ENCODE measurements around the gene BHLHA15. TPM values are rescaled to one million over a fixed set of nuclear protein-coding genes. Genes with fewer than 3 reads are reported as not detected.

BHLHA15 gene
- total RNA-seq, 1 donor from 2014 or later: 0.34 TPM

DNA sequence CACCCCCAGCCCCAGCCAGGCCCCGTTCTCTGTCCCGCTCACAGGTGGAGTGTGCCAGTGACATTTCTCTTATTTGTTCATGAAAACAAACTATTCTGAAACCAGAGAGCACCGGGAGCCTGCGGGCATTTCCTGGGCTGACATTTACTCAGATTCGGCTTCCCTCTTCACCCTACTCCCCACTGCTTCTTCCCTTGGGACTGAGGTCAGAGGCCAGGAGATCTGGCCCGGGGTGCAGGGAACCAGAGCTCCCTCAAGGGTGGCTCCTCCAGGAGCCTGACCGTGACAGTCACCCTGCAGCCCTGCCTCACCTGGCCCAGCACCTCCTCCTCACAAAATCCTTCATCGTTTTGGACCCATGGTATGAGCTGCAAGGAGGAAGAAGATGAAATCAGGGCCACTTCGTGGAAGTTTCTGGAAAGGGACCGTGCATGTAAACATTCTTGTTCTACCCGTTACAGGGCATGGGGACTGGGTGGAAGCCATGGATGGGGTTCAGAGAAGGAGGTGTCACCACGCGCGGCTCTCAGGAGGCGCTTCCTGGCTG, 12.2 kb downstream of the BHLHA15 start:
- intact Hi-C loops (cut with micrococcal nuclease): no loop called here

DNA sequence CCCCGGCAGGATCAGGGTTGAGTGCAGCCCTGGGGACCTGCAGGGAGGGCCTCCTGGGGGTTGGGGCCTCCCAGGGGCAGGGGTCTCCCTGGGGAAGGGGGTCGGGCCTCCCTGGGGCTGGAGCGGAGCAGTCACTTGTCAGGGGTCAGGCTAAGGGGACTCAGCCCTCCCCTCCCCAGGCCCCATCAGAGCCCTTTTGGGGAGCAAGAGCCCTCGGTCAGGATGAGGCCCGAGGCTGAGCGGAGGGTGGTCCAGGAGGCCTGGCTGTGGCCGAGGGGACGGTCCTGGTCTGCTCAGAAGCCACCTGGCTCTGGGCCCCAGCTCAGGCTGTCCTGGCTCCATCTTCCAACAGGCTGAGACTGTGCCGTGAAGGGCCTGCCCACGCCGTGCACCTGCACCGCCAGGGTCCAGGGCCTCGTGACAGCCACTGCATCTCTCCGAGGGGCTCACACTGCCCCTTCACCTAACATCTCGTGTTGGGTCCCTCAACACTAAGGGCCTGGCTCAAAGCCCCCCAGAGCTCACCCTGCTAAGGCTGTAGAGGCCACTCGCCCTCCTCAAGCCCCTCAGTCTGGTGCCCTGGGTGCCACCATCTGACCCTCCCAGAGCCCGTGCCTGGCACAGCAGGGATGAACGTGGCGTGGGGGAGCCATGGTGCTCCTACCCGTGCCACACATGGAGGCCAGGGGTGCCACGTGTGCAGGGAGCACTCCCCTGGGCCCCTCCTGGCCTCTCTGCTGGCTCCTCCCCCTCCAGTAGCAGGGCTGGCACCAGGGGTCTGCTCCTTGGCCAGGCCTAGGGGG, 12.9 kb downstream of the BHLHA15 start:
- intact Hi-C loops (cut with micrococcal nuclease): no loop called here

DNA sequence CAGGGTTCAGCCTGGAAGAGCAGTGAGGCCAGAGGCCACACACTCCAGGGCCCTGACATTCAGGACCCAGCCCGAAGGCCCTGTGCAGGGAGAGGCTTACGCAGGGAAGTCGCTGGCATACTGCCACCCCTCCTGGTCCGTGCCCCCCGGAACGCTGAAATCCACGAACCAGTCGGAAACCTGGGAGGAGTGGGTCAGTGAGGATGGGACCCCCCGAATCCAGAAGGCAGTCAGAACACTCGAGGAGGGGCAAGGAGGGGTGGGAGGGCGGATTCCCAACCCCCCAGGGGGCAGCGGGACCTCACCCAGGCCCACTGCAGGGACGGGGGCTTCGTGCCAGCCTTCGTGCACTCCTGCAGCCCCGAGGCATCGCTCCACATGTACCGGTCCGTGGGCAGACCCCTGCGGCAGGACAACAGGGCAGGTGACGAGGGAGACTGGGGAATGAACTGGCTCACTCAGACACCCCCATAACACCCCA, 13.5 kb downstream of the BHLHA15 start:
- intact Hi-C loops (cut with micrococcal nuclease): no loop called here

DNA sequence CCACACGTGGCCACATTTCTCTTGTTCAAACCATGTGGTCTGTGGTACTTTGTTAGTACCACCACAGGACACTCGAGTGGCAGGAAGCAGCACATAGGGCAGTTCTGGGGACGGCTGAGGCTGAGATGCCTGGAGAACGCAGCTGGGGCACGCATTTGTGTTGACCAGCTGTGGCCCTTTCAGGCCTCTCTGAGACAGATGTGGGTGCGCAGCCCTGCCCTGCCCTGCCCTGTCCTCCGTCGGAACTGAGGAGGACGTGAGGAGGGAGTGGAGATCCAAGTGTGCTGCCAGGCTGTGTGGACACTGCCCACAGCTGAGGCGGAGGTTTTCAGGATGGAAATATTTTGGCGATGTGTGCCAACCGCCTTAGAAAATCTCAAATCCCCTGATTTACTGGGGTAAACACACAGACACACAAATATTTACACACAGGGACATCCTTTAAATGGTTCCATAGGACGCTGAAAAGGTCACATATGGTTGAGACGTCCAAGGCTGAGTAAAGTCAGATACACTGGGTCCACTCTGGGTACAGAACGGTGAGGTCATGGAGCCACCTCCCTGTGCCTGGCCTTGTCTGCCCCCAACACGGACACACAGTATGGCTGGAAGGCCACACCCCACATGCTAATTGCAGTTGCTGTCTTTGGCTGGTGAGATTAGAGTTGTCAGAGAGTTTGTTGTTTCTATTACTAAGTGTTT, 14.8 kb downstream of the BHLHA15 start:
- intact Hi-C loops (cut with micrococcal nuclease): no loop called here

DNA sequence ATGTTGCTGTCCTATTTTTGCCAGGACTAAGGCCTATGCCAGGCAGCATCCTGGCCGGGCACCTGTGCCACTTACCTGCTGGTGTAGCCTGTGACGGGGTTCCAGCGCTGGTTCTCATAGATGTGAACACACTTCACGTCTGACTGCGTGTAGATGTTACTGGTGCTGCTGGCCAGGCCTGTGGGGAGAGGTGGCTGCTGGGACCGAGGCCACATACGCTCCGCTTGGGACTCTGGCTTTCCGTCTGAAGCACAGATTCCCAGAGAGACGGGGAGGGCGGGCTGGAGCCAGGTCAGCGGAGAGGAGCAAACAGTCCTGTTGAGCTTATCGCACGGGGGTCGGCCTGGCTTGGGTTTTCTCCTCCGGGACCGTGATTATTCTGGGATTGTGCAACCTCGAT, 16.7 kb downstream of the BHLHA15 start:
- intact Hi-C loops (cut with micrococcal nuclease): no loop called here

DNA sequence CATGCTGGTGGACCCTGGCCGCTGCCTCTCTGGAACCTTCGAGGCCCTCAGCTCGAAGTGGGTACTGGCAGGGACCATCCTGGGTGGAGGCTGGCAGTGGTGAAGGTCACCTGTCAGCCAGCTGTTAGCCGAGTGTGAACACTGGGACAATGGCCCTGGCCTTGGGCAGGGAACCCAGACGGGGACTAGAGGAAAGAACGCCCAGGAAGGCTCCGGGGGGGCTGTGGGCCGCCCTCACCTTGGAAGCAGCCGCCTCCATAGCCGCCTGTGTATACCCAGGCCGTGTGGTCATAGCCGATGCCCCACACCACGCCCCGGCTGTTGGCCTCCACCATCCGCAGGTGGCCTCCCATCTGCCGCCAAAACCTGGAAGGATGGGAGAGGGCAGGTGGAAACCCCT, 17.6 kb downstream of the BHLHA15 start:
- intact Hi-C loops (cut with micrococcal nuclease): no loop called here

DNA sequence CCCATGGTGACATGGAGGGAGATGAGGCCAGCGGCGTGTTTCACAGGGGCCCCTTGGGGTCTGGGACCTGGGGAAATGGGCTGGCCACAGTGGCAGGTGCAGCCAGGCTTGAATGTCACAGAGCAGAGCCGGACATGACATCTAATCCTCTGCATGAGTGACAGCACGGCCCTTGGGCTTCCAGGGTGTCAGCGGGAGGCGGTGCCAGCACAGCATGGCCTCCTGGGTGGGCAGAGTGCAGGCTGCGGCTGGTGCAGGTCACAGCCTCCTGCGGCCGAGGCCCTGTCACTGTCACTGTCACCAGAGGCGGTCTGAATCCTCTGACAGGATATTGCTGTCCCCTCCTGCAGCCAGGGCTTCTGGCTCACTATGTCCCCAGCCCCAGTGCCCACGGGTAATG, 18.2 kb downstream of the BHLHA15 start:
- intact Hi-C loops (cut with micrococcal nuclease): no loop called here

DNA sequence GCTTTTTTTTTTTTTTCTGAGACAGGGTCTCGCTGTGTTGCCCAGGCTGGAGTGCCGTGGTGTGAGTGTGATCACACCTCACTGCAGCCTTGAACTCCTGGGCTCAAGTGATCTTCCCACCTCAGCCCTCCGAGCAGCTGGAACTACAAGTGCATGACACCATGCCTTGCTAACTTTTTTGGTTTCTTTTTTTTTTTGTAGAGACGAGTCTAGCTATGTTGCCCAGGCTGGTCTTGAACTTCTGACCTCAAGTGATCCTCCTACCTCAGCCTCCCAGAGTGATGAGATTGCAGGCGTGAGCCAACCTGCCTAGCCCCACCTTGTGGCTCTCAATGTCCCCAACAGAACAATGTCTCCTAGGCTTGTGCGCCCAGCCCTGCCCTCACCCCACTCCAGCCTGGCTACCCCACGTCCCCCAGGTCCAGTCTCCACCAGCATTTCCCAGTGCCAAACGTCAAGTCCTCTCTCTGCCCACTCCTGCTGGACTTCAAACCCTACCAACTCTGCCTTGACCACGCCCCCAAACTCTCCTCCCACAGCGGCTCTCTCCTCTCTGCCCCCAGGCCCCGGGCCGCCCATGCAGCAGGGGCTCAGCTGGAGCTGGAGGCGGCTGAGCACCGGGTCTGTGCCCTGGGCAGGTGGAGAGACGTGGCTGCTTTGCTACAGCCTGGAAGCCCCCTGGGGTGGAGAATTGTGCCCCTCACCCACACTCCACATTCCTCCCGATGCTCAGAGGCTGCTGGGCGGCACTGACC, 18.9 kb downstream of the BHLHA15 start:
- intact Hi-C loops (cut with micrococcal nuclease): no loop called here

DNA sequence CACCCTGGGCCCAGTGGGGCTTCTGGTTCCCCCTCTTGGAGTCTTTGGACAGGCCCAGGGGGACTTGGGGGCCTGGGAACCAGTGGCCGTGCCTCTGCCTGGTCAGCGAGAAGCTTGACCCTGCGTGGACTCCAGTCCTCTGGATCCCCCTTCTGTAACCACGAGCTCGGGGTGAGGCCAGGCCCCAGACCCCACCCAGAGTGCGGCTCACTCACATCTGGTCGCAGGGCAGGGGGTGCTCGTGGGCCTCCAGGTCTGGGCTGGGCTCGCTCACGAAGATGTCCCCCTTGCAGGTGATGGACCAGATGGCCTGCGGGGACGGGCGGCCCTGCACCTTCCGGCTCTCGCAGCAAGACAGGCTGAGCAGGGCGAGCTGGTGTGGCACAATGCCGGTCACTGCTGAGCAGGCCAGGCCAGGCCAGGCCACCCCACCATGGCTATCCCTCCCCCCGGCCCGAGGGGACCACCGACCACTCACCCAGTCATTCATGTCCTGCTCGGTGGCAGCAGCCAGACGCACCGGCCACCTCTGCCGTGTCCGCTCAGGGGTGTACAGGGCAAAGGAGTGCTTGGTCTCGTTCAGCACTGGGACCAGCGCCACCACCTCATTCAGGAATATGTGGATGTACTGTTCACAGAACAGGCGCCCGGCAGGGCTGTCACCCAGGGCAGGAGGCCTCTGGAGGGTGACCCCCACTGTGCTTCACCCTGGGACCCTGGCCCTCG, 19.7 kb downstream of the BHLHA15 start:
- intact Hi-C loops (cut with micrococcal nuclease): no loop called here

DNA sequence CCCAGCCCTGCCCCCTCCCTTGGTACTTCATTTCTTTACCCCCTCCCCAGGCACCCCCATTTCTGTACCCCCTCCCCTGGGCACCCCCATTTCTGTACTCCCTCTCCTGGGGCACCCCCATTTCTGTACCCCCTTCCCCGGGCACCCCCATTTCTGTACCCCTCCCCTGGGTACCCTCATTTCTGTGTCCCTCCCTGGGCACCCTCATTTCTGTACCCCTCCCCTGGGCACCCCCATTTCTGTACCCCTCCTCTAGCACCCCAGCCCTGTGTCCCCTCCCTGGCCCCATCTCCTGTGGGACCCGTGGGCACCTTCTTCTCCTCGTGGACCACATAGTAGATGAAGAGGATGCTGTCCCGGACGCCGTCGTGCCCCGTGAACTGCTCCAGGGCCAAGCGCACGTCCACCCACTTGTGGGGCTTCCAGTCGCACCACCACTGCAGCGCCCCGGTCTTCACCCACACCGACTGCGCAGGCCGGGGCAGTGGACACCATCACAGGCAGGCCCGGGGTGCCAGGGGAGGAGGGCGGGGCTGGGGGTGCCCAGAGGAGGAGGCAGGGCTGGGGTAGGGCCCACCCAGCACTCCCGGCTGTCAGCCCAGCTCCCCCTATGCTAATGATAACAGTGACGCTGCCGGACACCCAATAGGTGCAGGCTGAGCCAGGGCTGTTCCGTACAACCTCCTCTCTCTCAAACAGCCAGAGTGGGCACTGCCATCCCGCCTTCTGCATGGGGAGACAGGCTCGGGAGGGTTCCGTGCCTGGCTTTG, 20.4 kb downstream of the BHLHA15 start:
- intact Hi-C loops (cut with micrococcal nuclease): no loop called here

DNA sequence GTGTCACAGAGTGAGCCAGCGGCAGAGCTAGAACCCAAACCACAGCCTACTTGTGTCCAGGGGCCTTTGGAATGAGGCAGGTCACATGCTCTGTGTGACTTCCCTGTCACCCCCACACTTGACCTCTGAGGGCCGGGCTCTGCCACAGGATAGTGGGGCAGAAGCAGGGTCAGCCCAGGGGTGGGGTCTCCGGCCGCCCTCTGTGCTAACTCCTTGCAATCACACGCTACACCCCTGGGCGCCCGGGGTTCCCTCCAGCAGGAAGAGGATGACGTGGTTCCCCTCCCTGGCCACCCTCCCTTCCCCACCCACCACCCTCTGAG, 21.0 kb downstream of the BHLHA15 start:
- intact Hi-C loops (cut with micrococcal nuclease): no loop called here

DNA sequence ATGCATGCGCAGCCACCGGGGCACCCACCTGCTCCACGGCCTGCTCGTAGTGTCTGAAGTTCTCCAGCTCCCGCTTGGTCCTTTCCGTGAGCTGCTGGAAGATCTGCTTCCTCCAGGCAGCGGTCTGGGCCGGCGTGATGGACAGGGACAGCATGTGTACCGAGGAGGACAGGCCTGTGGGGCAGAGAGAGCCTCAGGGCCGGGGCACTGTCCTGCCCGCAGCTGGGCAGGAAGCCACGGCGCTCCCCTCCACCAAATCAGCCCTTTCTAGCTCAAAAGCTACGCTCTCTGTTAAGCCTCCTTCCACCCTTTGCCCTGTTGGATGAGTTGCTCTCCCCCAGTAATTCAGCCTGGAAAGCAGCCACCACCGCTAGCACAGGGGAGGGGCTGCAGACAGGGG, 21.6 kb downstream of the BHLHA15 start:
- intact Hi-C loops (cut with micrococcal nuclease): no loop called here

DNA sequence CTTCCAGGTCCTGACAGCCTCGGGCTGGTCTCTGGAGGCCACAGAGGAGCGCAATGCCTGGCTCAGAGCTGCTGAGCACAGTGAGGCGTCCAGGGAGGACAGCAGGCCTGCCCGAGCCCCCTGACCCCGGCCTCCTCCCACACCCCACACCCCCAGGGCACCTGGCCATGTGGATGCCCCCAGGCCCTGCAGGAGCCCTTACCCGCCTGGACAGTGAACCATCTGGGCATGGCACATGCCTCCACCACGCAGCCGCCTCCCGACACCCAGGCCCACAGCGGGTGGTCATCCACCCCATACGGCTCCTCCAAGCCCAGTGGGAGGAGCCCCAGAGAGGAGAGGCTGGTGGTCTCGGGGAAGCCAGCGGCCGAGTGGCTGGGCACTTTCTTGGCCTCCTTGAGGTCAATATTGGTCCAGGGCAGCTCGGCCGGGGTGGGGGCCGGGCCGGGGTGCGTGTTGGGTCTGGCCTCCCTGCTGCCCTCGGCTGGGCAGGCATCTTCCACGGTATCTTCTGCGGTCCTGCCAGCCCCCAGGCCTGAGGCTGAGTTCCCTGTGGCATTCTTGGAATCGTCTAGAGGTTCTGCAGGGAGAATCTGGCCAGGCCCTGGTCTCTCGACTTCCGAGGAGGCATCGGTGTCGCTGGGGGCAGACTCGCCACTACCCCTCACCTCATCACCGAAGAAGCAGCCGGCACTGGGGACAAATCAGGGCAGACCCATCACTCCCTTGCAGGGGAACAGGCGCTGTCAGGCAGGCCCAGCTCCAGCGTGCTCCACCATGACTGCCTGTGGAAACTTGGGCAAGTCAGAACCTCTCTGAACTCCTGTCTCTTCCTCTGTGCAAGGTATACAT, 22.2 kb downstream of the BHLHA15 start:
- intact Hi-C loops (cut with micrococcal nuclease): no loop called here

DNA sequence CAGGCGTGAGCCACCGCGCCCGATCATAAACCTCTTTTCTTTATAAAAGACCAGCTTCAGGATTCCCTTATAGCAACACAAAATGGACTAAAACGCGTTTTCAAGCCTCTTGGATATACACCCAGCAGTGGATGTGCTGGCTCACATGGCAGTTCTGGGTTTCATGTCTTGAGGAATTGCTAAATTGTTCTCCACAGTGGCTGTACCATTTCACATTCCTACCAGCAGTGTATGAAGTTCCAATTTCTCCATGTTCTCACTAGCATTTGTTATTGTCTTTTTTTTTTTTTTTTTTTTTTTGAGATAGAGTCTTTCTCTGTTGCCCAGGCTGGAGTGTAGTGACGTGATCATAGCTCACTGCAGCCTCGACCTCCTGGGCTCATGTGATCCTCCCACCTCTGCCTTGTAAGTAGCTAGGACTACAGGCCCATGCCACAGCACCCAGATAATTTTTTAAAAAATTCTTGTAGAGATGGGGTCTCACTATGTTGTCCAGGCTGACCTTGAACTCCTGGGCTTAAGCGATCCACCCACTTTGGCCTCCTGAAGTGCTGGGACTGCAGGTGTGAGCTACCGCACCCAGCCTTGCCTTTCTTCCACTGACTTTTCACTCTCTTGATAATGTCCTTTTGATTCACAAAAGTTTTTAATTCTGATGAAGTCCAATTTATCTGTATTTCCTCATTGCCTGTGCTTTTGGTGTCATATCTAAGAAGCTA, 23.3 kb downstream of the BHLHA15 start:
- intact Hi-C loops (cut with micrococcal nuclease): no loop called here

DNA sequence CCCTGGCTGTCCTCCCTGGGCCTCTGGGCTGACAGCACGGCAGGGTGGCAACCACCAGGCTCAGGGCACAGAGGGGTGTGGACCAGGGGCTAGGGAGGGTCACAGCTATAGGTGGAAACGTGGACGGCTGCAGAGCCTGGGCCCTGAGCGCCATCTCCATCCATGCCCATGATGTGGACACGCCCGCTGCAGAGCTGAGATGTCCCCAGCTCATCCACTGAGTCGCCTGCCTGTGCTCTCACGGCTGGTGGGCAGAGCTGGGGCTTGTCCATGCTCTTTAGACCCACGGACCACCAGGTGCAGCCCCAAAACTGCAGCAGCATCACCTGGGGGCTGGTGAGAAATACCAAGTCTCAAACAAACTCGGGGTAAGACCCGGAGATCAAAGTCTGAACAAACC, 24.7 kb downstream of the BHLHA15 start:
- intact Hi-C loops (cut with micrococcal nuclease): no loop called here

DNA sequence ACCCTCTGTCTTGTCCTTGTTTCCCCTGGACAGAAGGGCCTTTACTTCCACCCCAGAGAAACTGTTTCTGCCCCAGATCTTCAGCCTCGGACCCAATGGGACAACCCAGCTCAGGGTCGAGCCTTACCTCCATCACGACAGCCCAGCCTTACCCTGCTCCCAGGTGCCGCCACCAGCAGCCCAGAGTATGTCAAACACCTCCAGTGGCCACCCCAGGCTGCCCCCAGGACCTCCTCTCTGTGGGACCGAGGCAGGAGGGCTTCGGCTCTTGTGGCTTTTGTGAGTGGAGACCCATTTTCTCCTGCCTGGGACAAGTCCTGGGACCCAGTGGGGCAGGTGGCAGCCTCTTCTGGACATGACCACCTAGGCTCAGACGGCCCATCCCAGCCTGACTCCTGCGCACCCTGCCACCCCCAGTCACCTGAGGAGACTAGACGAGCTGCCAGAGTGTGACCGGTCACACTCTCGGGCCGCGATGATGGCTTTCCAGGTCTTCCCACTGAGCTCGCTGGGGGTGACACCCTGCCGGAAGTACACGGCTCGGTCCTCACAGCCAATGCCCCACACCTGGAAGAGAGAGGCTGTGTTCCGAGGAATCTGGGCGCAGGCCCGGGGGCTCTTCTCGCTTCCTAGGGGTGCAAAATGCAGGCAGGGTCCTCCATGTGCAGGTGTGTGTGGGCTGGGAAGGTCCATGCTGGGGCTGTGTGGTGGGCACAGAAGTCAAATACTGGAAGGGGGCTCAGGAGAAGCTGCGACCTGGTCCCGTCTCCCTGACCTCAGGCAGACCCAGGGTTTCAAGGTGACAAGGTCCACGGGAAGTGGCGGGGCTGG, 25.3 kb downstream of the BHLHA15 start:
- intact Hi-C loops (cut with micrococcal nuclease): no loop called here

DNA sequence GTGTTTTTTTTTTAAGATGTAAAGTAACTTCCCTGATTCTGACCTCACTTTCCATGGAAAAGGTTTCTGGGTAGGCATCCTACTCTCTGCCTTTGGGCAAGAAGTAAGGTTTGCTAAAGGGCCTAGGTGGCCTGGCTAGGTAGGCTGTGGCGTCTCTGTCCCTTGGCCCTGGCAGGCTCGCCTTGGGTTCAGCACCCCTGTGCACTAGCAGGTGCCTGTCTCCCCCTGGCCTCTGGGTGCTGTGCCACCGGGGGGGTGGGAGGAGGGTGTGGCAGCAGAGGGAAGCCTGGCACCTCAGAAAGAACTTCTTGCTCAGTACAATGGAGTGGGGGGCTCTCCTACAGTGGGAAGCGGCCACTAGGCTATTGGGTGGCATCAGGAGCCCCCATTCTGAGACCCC, 26.8 kb downstream of the BHLHA15 start:
- intact Hi-C loops (cut with micrococcal nuclease): no loop called here

DNA sequence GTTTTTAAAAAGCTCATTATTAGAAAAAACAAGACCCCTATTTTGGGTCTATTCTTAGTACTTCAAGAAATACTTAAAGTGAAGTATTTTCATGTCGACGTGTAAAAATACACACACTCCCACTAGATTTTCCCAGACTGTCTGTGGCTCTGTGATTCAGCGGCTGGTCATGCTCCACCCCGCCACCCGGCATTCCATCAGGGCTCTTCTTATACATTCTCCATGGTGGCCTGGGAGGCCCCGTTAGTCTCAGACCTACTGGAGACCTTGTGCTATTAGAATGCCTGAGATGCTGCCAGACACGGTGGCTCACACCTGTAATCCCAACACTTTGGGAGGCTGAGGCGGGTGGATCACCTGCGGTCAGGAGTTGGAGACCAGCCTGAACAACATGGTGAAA, 27.7 kb downstream of the BHLHA15 start:
- intact Hi-C loops (cut with micrococcal nuclease): no loop called here
